Dendritic cell treated with granulocyte-macrophage colony-stimulating factor and Interleukin-4, amounts not matched to agents 40 ng/mL and 50 ng/mL, for 4 days (primary cell): ENCODE measurements around the gene OTUD1.

Experiments
- H3K27ac Mint-ChIP-seq: one replicate; pipeline ENCODE4 v1.8.0; 2022; ENCODE audit warnings: mild to moderate bottlenecking, mixed read lengths
- H3K27me3 Mint-ChIP-seq: one replicate; pipeline ENCODE4 v1.8.0; 2022; ENCODE audit warnings: mild to moderate bottlenecking, mixed read lengths
- H3K36me3 Mint-ChIP-seq: one replicate; pipeline ENCODE4 v1.8.0; 2022; ENCODE audit warnings: low read depth, mixed read lengths
- H3K4me1 Mint-ChIP-seq: one replicate; pipeline ENCODE4 v1.8.0; 2022; ENCODE audit warnings: low read depth, mixed read lengths
- H3K4me3 Mint-ChIP-seq: one replicate; pipeline ENCODE4 v1.8.0; 2022; ENCODE audit warnings: mild to moderate bottlenecking, moderate library complexity, mixed read lengths
- H3K9me3 Mint-ChIP-seq: one replicate; pipeline ENCODE4 v1.8.0; 2022; ENCODE audit warnings: mixed read lengths
- intact Hi-C: fragments of 100-400 bp; cut with micrococcal nuclease; formaldehyde crosslinking; loops from one replicate; pipeline ENCODE4 v1.15.0; 2022

OTUD1 gene

GRCh38 chr10:23461557-23461956 is 22.7 kb downstream of the OTUD1 start:
- Mint-ChIP-seq H3K36me3 (no peaks in the 10 kb centered on the region), H3K9me3 (no peaks in the 10 kb centered on the region), H3K27me3 (no peaks in the 10 kb centered on the region), H3K4me3 (no peak overlapping the region), H3K27ac (no peak overlapping the region), H3K4me1 (peaks cover 4% of the 10 kb centered on the region)
- intact Hi-C loops = no loop called here

- Mint-ChIP-seq H3K4me1 (no peaks in the 10 kb centered on the region), H3K9me3 (no peaks in the 10 kb centered on the region), H3K27ac (no peak overlapping the region), H3K36me3 (no peaks in the 10 kb centered on the region), H3K4me3 (no peak overlapping the region), H3K27me3 (peaks cover 14% of the 10 kb centered on the region)
- intact Hi-C loops = no loop called here
Measured at GRCh38 chr10:23467012-23467411, 28.1 kb downstream of the OTUD1 start.

- H3K4me3 Mint-ChIP-seq = no peak overlapping the region
- no peaks in the 10 kb centered on the region for H3K9me3 Mint-ChIP-seq
- intact Hi-C loops = no loop called here
- no peak overlapping the region for H3K27ac Mint-ChIP-seq
- no peaks in the 10 kb centered on the region for H3K36me3 Mint-ChIP-seq
- H3K4me1 Mint-ChIP-seq = no peaks in the 10 kb centered on the region
- peaks cover 15% of the 10 kb centered on the region for H3K27me3 Mint-ChIP-seq
Measured at GRCh38 chr10:23467548-23467947, 28.7 kb downstream of the OTUD1 start.

- Mint-ChIP-seq H3K36me3 (no peaks in the 10 kb centered on the region), H3K9me3 (no peaks in the 10 kb centered on the region), H3K27me3 (peaks cover 15% of the 10 kb centered on the region), H3K4me1 (no peaks in the 10 kb centered on the region), H3K27ac (no peak overlapping the region), H3K4me3 (no peak overlapping the region)
- intact Hi-C loops = no loop called here
Measured at GRCh38 chr10:23469596-23470237, 30.8 kb downstream of the OTUD1 start.

- no peak overlapping the region for H3K27ac Mint-ChIP-seq
- intact Hi-C loops = no loop called here
- H3K36me3 Mint-ChIP-seq = no peaks in the 10 kb centered on the region
- H3K4me3 Mint-ChIP-seq = no peak overlapping the region
- H3K4me1 Mint-ChIP-seq = no peaks in the 10 kb centered on the region
- H3K27me3 Mint-ChIP-seq = peaks cover 16% of the 10 kb centered on the region
- no peaks in the 10 kb centered on the region for H3K9me3 Mint-ChIP-seq
Measured at GRCh38 chr10:23472181-23472580, 33.3 kb downstream of the OTUD1 start.

GRCh38 chr10:23474081-23474480 is 35.2 kb downstream of the OTUD1 start:
- Mint-ChIP-seq H3K4me3 (no peak overlapping the region), H3K27me3 (peaks cover 10% of the 10 kb centered on the region), H3K36me3 (no peaks in the 10 kb centered on the region), H3K9me3 (no peaks in the 10 kb centered on the region), H3K4me1 (no peaks in the 10 kb centered on the region), H3K27ac (no peak overlapping the region)
- intact Hi-C loops = no loop called here

- intact Hi-C loops = no loop called here
- Mint-ChIP-seq H3K27me3 (peaks cover 10% of the 10 kb centered on the region), H3K4me1 (no peaks in the 10 kb centered on the region), H3K4me3 (no peak overlapping the region), H3K36me3 (no peaks in the 10 kb centered on the region), H3K27ac (no peak overlapping the region), H3K9me3 (no peaks in the 10 kb centered on the region)
Measured at GRCh38 chr10:23474626-23475025, 35.8 kb downstream of the OTUD1 start.

- Mint-ChIP-seq H3K4me1 (no peaks in the 10 kb centered on the region), H3K27ac (no peak overlapping the region), H3K4me3 (no peak overlapping the region), H3K36me3 (no peaks in the 10 kb centered on the region), H3K9me3 (no peaks in the 10 kb centered on the region), H3K27me3 (peaks cover 1% of the 10 kb centered on the region)
- intact Hi-C loops = no loop called here
Measured at GRCh38 chr10:23478570-23478969, 39.7 kb downstream of the OTUD1 start.

- H3K9me3 Mint-ChIP-seq = no peaks in the 10 kb centered on the region
Measured at GRCh38 chr10:23479798-23480473, 41.1 kb downstream of the OTUD1 start.

GRCh38 chr10:23481363-23481961 is 42.6 kb downstream of the OTUD1 start:
- Mint-ChIP-seq H3K27me3 (no peaks in the 10 kb centered on the region), H3K4me1 (no peaks in the 10 kb centered on the region), H3K9me3 (no peaks in the 10 kb centered on the region), H3K27ac (no peak overlapping the region), H3K4me3 (no peak overlapping the region), H3K36me3 (no peaks in the 10 kb centered on the region)
- intact Hi-C loops = no loop called here

More at GRCh38 chr10:23479798-23480473, 41.1 kb downstream of the OTUD1 start:
- intact Hi-C loops = no loop called here
- H3K4me1 Mint-ChIP-seq = no peaks in the 10 kb centered on the region
- no peak overlapping the region for H3K4me3 Mint-ChIP-seq
- H3K36me3 Mint-ChIP-seq = no peaks in the 10 kb centered on the region
- no peak overlapping the region for H3K27ac Mint-ChIP-seq
- H3K27me3 Mint-ChIP-seq = peaks cover 1% of the 10 kb centered on the region

- Mint-ChIP-seq H3K4me1 (no peaks in the 10 kb centered on the region), H3K9me3 (peaks cover 10% of the 10 kb centered on the region), H3K27me3 (peaks cover 9% of the 10 kb centered on the region), H3K36me3 (no peaks in the 10 kb centered on the region), H3K4me3 (no peak overlapping the region), H3K27ac (no peak overlapping the region)
- intact Hi-C loops = no loop called here
Measured at GRCh38 chr10:23490115-23490514, 51.2 kb downstream of the OTUD1 start.
